ENCODE data around the gene TMEM37. TPM values are rescaled to one million over a fixed set of nuclear protein-coding genes. Genes with fewer than 3 reads are reported as not detected.

TMEM37 gene
- total and polyA plus RNA-seq, 2 donors from 2014 or later, result 59.4 to 221 TPM

GRCh38 chr2:119425620-119426395 lies 5.8 kb upstream of the TMEM37 start:
- Histone ChIP-seq H3K27ac (ENCODE audit: low read depth in 2 of 2, low read length in 2 of 2) (peak overlapping the region; percentile 87 to 93), H3K4me1 (ENCODE audit: control insufficient read depth in 2 of 3, insufficient read depth in 2 of 3, low read depth in 1 of 3, low read length in 3 of 3) (peaks cover 2 to 33% (median 29%) of the 10 kb centered on the region in 3 donors), H3K27me3 (ENCODE audit: control insufficient read depth, insufficient read depth, low read length) (no peaks in the 10 kb centered on the region)

GRCh38 chr2:119426396-119426675 lies 5.3 kb upstream of the TMEM37 start:
- no peaks in the 10 kb centered on the region for H3K27me3 ChIP-seq (ENCODE audit: control insufficient read depth, insufficient read depth, low read length)
- intact Hi-C loops (cut with DNase I), result no loop called here
- DNase-seq, result no peak
- H3K4me3 ChIP-seq (ENCODE audit: low read length in 3 of 3), result peak overlapping the region in 1 of 3 donors; percentile 19
- peaks cover 2 to 36% (median 29%) of the 10 kb centered on the region in 3 donors for H3K4me1 ChIP-seq (ENCODE audit: control insufficient read depth in 2 of 3, insufficient read depth in 2 of 3, low read depth in 1 of 3, low read length in 3 of 3)
- H3K9me3 ChIP-seq (ENCODE audit: control insufficient read depth in 2 of 3, insufficient read depth in 1 of 3, low read length in 3 of 3), result no peaks in the 10 kb centered on the region
- no peak for FAIRE-seq
- no peaks in the 10 kb centered on the region for H3K36me3 ChIP-seq (ENCODE audit: control insufficient read depth in 2 of 3, insufficient read depth in 3 of 3, low read length in 3 of 3)
- TF ChIP-seq CTCF (IDR thresholded peaks at IDR 0.05; ENCODE audit: borderline replicate concordance, extremely low read depth, insufficient read depth), result no peak
- H3K9ac ChIP-seq (ENCODE audit: low read length in 3 of 3), result peak overlapping the region in 1 of 3 donors; percentile 34
- peak overlapping the region; percentile 87 to 93 for H3K27ac ChIP-seq (ENCODE audit: low read depth in 2 of 2, low read length in 2 of 2)

More at GRCh38 chr2:119425620-119426395, 5.8 kb upstream of the TMEM37 start:
- FAIRE-seq, result no peak
- peak overlapping the region in 1 of 3 donors; percentile 34 for H3K9ac ChIP-seq (ENCODE audit: low read length in 3 of 3)
- intact Hi-C loops (cut with DNase I), result no loop called here
- peak overlapping the region in 1 of 3 donors; percentile 22 for H3K4me3 ChIP-seq (ENCODE audit: low read length in 3 of 3)
- H3K9me3 ChIP-seq (ENCODE audit: control insufficient read depth in 2 of 3, insufficient read depth in 1 of 3, low read length in 3 of 3), result no peaks in the 10 kb centered on the region
- TF ChIP-seq CTCF (IDR thresholded peaks at IDR 0.05; ENCODE audit: borderline replicate concordance, extremely low read depth, insufficient read depth), result no peak
- no peaks in the 10 kb centered on the region for H3K36me3 ChIP-seq (ENCODE audit: control insufficient read depth in 2 of 3, insufficient read depth in 3 of 3, low read length in 3 of 3)
- no peak for DNase-seq

GRCh38 chr2:119426801-119427395 lies 4.8 kb upstream of the TMEM37 start:
- Histone ChIP-seq H3K4me3 (ENCODE audit: low read length in 3 of 3) (no peak overlapping the region), H3K9ac (ENCODE audit: low read length in 3 of 3) (peak overlapping the region in 2 of 3 donors; percentile 38 to 51), H3K9me3 (ENCODE audit: control insufficient read depth in 2 of 3, insufficient read depth in 1 of 3, low read length in 3 of 3) (no peaks in the 10 kb centered on the region), H3K27me3 (ENCODE audit: control insufficient read depth, insufficient read depth, low read length) (no peaks in the 10 kb centered on the region), H3K4me1 (ENCODE audit: control insufficient read depth in 2 of 3, insufficient read depth in 2 of 3, low read depth in 1 of 3, low read length in 3 of 3) (peaks cover 2 to 37% (median 29%) of the 10 kb centered on the region in 3 donors), H3K27ac (ENCODE audit: low read depth in 2 of 2, low read length in 2 of 2) (peak overlapping the region; percentile 87 to 93), H3K36me3 (ENCODE audit: control insufficient read depth in 2 of 3, insufficient read depth in 3 of 3, low read length in 3 of 3) (no peaks in the 10 kb centered on the region)
- TF ChIP-seq CTCF (IDR thresholded peaks at IDR 0.05; ENCODE audit: borderline replicate concordance, extremely low read depth, insufficient read depth), result no peak
- FAIRE-seq (no peak), DNase-seq (peak in 2 of 5 donors; percentile 40 to 86)
- intact Hi-C loops (cut with DNase I), result no loop called here

All from kidney (tissue), 14 donors.